ENCODE results near the gene STRN4. TPM values are rescaled to one million over a fixed set of nuclear protein-coding genes. Genes with fewer than 3 reads are reported as not detected.

STRN4 gene
- total and polyA plus RNA-seq, 12 donors = 43.3 to 63.3 (median 50.3) TPM

DNA sequence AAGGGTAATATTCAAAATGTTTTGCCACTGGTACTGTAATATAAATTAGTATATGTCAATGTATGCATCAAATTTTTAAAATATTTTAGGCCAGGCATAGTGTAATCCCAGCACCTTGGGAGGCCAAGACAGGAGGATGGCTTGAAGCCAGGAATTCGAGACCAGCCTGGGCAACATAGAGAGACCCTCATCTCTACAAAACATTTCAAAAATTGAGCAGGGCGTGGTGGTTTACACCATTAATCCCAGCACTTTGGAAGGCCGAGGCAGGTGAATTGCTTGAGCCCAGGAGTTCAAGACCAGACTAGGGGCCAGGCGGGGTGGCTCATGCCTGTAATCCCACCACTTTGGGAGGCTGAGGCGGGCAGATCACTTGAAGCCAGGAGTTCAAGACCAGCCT is 14.1 kb upstream of the STRN4 start:
- TF ChIP-seq, protein P1, sequence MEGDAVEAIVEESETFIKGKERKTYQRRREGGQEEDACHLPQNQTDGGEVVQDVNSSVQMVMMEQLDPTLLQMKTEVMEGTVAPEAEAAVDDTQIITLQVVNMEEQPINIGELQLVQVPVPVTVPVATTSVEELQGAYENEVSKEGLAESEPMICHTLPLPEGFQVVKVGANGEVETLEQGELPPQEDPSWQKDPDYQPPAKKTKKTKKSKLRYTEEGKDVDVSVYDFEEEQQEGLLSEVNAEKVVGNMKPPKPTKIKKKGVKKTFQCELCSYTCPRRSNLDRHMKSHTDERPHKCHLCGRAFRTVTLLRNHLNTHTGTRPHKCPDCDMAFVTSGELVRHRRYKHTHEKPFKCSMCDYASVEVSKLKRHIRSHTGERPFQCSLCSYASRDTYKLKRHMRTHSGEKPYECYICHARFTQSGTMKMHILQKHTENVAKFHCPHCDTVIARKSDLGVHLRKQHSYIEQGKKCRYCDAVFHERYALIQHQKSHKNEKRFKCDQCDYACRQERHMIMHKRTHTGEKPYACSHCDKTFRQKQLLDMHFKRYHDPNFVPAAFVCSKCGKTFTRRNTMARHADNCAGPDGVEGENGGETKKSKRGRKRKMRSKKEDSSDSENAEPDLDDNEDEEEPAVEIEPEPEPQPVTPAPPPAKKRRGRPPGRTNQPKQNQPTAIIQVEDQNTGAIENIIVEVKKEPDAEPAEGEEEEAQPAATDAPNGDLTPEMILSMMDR (IDR thresholded peaks at IDR 0.05) = no peak
- Histone ChIP-seq H3K36me3 (peaks cover 0 to 25% (median 0%) of the 10 kb centered on the region in 9 donors), H3K9me3 (no peaks in the 10 kb centered on the region), H3K4me1 (peaks cover 0 to 34% (median 10%) of the 10 kb centered on the region in 9 donors), H3K27ac (no peak overlapping the region), H3K27me3 (no peaks in the 10 kb centered on the region), H3K4me3 (no peak overlapping the region)
- DNase-seq (no peak), ATAC-seq (no peak)
- intact Hi-C loops (cut with DNase I) = loop anchor here in 1 of 10 donors (10.0 kb wide), 1 partner anchor 234 kb away; no protein-coding TSS in a partner anchor
- 92 to 93% methylated on average over 5 of the region's 5 CpGs for WGBS, 2 donors

DNA sequence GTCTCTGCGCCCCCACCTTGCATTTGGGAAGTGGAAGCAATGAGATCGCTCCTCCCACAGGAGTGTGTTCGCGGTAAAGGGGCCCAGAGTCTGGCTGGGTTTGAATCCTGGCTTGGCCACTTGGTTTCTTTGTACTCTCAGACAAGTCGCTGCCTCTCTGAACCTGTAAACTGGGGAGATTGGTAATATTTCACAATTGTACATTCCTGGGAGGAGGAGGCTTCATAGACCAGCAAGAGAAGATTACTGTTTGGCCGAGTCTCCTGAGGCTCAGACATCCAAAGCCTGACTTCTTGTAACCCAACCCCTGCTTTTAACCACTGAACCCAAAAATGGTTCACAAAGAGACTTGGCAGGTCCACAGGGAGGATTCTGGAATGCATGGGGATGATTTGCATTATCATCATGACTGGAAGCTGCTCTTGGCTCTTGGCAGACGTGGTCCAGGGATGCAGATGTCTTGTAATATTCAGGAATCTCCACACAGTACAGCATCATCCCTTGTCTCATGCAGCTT is 13.6 kb upstream of the STRN4 start:
- ATAC-seq (peak in 1 of 8 donors; percentile 22), DNase-seq (no peak)
- intact Hi-C loops (cut with DNase I) = loop anchor here (5.0 to 10.0 kb wide), 3 partner anchors 82 to 235 kb away; no protein-coding TSS in a partner anchor
- H3K27ac ChIP-seq = no peak overlapping the region
- no peaks in the 10 kb centered on the region for H3K27me3 ChIP-seq
- no peaks in the 10 kb centered on the region for H3K9me3 ChIP-seq
- peaks cover 0 to 39% (median 8%) of the 10 kb centered on the region in 9 donors for H3K4me1 ChIP-seq
- TF ChIP-seq, protein P1 (IDR thresholded peaks at IDR 0.05) = no peak
- peaks cover 0 to 25% (median 0%) of the 10 kb centered on the region in 9 donors for H3K36me3 ChIP-seq
- WGBS, 2 donors = 65 to 66% methylated on average over 7 of the region's 7 CpGs
- no peak overlapping the region for H3K4me3 ChIP-seq

DNA sequence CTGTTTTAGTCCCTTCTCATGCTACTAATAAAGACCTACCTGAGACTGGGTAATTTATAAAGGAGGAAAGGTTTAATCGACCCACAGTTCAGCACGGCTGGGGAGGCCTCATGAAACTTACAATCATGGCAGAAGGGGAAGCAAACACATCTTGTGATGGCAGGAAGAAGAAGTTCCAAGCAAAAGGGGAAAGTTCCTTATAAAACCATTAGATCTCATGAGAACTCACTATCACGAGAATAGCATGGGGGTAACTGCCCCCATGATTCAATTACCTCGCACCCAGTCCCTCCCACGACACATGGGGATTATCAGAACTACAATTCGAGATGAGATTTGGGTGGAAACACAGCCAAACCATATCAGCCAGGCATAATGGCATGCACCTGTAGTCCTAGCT is 13.0 kb upstream of the STRN4 start:
- Histone ChIP-seq H3K27me3 (no peaks in the 10 kb centered on the region), H3K27ac (no peak overlapping the region), H3K4me3 (no peak overlapping the region), H3K4me1 (peaks cover 0 to 44% (median 4%) of the 10 kb centered on the region in 9 donors), H3K36me3 (peaks cover 0 to 25% (median 0%) of the 10 kb centered on the region in 9 donors), H3K9me3 (no peaks in the 10 kb centered on the region)
- DNase-seq (no peak), ATAC-seq (no peak)
- TF ChIP-seq, protein P1 (IDR thresholded peaks at IDR 0.05) = no peak
- intact Hi-C loops (cut with DNase I) = loop anchor here (5.0 to 10.0 kb wide), 3 partner anchors 83 to 236 kb away; no protein-coding TSS in a partner anchor
- WGBS, 2 donors = 81 to 86% methylated on average over 6 of the region's 6 CpGs

DNA sequence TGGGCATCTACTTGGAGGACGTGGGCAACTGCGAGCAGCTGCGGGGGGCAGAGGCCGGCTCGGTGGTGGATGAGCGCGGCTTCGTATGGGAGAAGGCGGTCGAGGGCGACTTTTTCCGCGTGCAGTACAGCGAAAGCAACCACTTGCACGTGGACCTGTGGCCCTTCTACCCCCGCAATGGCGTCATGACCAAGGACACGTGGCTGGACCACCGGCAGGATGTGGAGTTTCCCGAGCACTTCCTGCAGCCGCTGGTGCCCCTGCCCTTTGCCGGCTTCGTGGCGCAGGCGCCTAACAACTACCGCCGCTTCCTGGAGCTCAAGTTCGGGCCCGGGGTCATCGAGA is 10.3 kb upstream of the STRN4 start:
- DNase-seq (peak in 1 of 2 donors; percentile 23), ATAC-seq (peak in 2 of 8 donors; percentile 3 to 12)
- no peak overlapping the region for H3K27ac ChIP-seq
- WGBS, 2 donors = 75 to 78% methylated on average over 30 of the region's 30 CpGs
- H3K36me3 ChIP-seq = peaks cover 0 to 42% (median 0%) of the 10 kb centered on the region in 9 donors
- H3K4me1 ChIP-seq = peaks cover 0 to 41% (median 4%) of the 10 kb centered on the region in 9 donors
- H3K9me3 ChIP-seq = no peaks in the 10 kb centered on the region
- no peak overlapping the region for H3K4me3 ChIP-seq
- intact Hi-C loops (cut with DNase I) = loop anchor here (2.0 to 10.0 kb wide), 4 partner anchors 84 to 238 kb away; no protein-coding TSS in a partner anchor
- TF ChIP-seq, protein P1 (IDR thresholded peaks at IDR 0.05) = no peak
- no peaks in the 10 kb centered on the region for H3K27me3 ChIP-seq
